NCI-H1694 treated with DMSO at 0.1 percent for 48 hours (cell line): Measurements from ENCODE around the gene KCNE4.
"Not testable (repeated sequence)": the region's sequence is repeated elsewhere in the genome, so short reads cannot be mapped to it uniquely, and the experiment has no call there.

Experiments used
- DNase-seq: peaks from one replicate; lab custom pipeline; 2025; lab: John Stamatoyannopoulos, UW

The KCNE4 gene

GRCh38 chr2:223057569-223057968 is 5.6 kb downstream of the KCNE4 start:
- DNase-seq: no peak

GRCh38 chr2:223058952-223059716 is 7.1 kb downstream of the KCNE4 start:
- peak; percentile 43 for DNase-seq

- no peak for DNase-seq
These were observed 8.3 kb downstream of the KCNE4 start for GRCh38 chr2:223060201-223060825.

GRCh38 chr2:223062396-223062795 is 10.4 kb downstream of the KCNE4 start:
- DNase-seq: no peak

GRCh38 chr2:223065107-223065506 is 13.1 kb downstream of the KCNE4 start:
- DNase-seq: no peak

- DNase-seq: no peak
These were observed 14.7 kb downstream of the KCNE4 start for GRCh38 chr2:223066721-223067120.

- no peak for DNase-seq
These were observed 16.1 kb downstream of the KCNE4 start for GRCh38 chr2:223068071-223068470.

- DNase-seq: no peak
These were observed 17.5 kb downstream of the KCNE4 start for GRCh38 chr2:223069465-223069864.

GRCh38 chr2:223069988-223070387 is 18.0 kb downstream of the KCNE4 start:
- no peak for DNase-seq

- DNase-seq: no peak
These were observed 19.1 kb downstream of the KCNE4 start for GRCh38 chr2:223071139-223071538.

GRCh38 chr2:223072826-223073225 is 20.8 kb downstream of the KCNE4 start:
- DNase-seq: no peak

GRCh38 chr2:223075301-223076270 is 23.6 kb downstream of the KCNE4 start:
- no peak for DNase-seq

GRCh38 chr2:223076573-223076972 is 24.6 kb downstream of the KCNE4 start:
- no peak for DNase-seq

GRCh38 chr2:223078482-223078881 is 26.5 kb downstream of the KCNE4 start:
- no peak for DNase-seq

- DNase-seq: no peak
These were observed 27.4 kb downstream of the KCNE4 start for GRCh38 chr2:223079378-223079777.

GRCh38 chr2:223079925-223080324 is 27.9 kb downstream of the KCNE4 start:
- no peak for DNase-seq

- DNase-seq: not testable (repeated sequence)
These were observed 28.9 kb downstream of the KCNE4 start for GRCh38 chr2:223080790-223081360.

- DNase-seq: no peak
These were observed 29.8 kb downstream of the KCNE4 start for GRCh38 chr2:223081789-223082188.

GRCh38 chr2:223082706-223083105 is 30.7 kb downstream of the KCNE4 start:
- no peak for DNase-seq

- no peak for DNase-seq
These were observed 31.5 kb downstream of the KCNE4 start for GRCh38 chr2:223083402-223084070.

- peak; percentile 38 for DNase-seq
These were observed 32.9 kb downstream of the KCNE4 start for GRCh38 chr2:223084873-223085272.
